SHP77 (cell line): ENCODE results near the gene ARHGEF28.

Experiments
- DNase-seq, 2 experiments: peaks; one replicate each; lab custom pipeline; 2025; lab: John Stamatoyannopoulos, UW

The ARHGEF28 gene

DNA sequence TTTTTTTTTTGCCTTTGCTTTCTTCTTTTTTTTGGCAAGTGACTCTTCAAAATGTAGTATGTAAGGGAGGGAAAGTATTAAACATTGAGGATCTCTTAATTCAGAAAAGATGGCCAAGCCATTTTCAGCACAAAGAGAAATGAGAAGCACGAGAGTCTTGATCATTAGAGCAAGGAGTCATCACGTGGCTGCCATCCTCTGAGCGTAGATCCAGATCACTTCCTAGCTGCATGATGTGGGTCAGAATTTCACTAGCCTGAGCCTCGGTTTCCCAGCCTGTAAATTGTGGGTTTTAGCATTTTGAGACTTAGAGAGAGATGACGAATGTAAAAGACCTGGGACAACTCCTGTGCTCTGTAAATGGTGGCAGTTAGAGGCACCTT lies 312.9 kb downstream of the ARHGEF28 start:
- DNase-seq, result no peak

DNA sequence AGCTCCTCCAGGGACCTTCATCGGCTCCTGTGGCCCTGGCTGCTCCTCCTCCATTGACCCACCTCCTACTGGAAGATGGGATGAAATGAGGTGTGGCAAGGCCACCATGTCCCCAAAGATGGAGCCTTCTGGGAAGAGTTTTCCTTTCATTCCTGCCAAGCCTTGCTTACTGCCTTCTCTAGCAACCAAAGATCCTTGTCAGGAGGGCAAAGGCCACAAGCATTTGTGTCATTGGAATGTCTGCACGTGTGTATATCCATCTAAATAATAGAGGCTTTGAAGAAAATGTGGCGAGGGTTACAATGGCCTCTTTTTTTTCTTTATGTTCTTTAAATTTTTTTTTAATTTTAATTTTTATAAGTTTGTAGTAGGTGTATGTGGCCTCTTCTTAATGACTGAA lies 313.6 kb downstream of the ARHGEF28 start:
- DNase-seq, result no peak

- no peak for DNase-seq
Measured at GRCh38 chr5:73940026-73940425, 314.0 kb downstream of the ARHGEF28 start.

DNA sequence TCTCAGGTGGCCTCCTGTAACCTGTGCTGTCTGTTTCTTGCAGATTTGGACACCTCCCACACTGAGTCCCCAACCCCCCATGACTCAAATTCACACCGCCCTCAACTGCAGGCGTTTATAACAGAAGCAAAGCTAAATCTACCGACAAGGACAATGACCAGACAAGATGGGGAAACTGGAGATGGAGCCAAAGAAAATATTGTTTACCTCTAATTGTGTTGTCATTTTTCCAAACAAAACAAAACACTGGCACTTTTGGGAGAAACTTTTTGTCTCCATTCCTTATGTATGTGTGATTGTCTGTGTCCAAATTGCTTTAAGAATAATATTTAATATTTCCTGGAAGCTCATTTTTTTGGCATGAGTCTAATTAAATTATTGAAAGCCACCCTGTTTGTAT lies 314.8 kb downstream of the ARHGEF28 start:
- no peak for DNase-seq

GRCh38 chr5:73942783-73943182 lies 316.8 kb downstream of the ARHGEF28 start:
- no peak for DNase-seq

DNA sequence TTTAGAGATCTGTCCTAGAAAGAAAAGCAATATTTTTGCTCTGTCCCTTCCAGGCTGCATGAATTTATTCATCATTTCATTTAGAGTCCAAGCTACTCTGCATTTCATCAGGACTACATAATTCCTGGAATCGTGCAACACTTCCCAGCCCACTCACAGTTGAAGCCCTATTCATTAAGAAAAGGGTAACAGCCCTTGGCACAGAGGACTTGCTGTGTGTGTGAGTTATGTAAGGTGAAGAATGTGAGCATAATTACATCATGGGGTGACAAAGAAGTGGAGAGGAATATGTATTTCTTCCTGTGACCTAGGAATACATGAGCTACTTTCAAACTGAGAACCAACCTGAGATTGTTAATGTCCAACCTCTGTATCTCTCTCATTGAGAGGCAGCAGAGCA lies 317.4 kb downstream of the ARHGEF28 start:
- no peak for DNase-seq

- no peak for DNase-seq
Measured at GRCh38 chr5:73944581-73944980, 318.6 kb downstream of the ARHGEF28 start.

DNA sequence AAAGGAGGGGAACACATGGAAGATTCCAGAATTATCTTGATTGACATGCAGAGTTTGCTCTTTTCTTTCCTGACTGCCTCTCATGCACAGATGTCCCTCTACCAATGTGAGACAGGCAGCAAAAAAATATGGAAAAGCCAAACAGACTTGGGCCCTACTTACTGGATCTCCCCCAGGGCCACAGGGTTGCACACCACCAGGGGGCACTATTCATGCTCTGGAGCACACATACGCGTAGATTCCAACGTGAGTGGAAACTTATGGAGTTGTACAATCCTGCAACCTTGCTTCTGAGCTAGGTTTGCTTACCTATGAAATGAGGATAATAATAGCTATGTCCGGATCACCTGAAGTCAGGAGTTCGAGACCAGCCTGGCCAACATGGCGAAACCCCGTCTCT lies 319.5 kb downstream of the ARHGEF28 start:
- DNase-seq, result no peak

GRCh38 chr5:73946278-73946677 lies 320.3 kb downstream of the ARHGEF28 start:
- DNase-seq, result no peak

DNA sequence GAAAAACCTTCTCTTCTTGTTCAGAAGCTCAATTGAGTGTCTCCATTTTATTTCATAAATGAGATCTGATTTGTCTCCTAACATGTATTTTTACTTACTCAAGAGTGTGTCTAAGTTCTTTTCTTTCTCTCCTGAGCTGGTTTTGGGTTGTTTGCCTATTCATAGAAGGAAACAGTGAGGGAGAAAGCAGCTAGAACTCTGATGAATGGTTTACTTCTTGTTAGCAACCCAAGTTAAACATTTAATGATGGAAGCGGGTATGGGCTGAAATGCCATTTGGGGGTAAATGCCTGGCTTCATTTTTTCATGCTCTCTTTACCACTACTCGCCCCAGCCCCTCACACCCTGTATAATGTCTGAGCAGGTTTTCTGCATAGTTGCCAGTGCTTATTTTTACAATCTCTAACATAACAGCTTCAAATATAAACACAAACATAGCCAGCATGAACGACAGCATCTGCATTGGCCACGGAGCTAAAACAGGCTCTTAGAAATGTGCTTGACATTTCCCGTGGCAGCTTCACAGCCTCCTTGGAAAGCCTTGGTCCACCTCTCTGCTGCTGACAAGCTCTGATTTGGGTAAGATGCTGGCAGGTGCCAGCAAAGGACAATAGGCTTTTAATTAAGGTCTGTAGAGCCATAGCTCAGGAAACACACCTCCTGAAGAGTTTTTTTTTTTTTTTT lies 321.1 kb downstream of the ARHGEF28 start:
- DNase-seq, result no peak

- DNase-seq, result no peak
Measured at GRCh38 chr5:73947906-73948640, 322.1 kb downstream of the ARHGEF28 start.

GRCh38 chr5:73948720-73949119 lies 322.7 kb downstream of the ARHGEF28 start:
- no peak for DNase-seq

DNA sequence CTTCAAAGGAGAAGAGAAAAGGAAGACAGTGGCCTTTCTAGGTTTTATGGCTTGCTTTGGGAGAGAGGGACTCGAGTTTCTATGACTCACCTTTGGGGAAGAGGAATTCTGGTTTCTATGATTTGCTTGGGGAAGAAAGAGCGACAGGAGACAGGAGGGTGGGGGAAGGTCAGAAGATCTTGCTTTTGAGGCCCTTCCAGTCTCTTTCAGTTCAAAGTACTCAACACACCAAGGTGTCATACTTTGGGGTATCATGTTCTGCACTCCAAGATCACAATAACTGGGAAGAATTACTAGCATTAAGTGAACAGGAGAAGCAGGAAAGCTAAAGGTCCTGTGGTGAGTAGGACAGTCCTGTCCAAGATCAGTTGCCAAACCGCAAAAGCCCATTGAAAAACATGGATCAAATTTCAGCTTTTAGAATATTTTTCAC lies 324.5 kb downstream of the ARHGEF28 start:
- DNase-seq, result no peak

DNA sequence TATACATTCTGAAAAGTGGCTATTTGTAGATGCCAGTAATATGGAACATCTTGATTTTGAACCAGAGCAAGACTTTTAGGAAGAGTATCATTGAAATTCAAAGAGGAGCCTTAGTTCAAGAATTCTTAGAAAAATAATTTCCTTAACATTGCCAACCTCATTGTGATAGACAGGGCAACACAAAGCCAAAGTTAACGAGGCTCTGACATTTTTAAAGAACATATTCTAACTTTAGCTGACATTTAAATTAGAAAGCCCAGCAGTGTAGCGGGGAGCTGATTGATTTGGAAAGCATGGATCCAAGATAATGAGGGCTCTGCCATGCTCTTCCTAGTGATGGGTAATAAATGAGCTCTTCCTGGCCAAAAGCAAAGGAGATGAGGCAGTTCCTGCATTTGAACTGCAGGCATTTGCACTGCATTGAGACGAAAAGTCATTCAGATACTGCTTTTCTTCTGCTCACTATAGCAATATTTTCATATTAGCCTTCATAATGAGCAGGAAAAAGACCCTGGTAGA lies 325.0 kb downstream of the ARHGEF28 start:
- no peak for DNase-seq

- no peak for DNase-seq
Measured at GRCh38 chr5:73952872-73953271, 326.9 kb downstream of the ARHGEF28 start.

- no peak for DNase-seq
Measured at GRCh38 chr5:73954381-73954780, 328.4 kb downstream of the ARHGEF28 start.

DNA sequence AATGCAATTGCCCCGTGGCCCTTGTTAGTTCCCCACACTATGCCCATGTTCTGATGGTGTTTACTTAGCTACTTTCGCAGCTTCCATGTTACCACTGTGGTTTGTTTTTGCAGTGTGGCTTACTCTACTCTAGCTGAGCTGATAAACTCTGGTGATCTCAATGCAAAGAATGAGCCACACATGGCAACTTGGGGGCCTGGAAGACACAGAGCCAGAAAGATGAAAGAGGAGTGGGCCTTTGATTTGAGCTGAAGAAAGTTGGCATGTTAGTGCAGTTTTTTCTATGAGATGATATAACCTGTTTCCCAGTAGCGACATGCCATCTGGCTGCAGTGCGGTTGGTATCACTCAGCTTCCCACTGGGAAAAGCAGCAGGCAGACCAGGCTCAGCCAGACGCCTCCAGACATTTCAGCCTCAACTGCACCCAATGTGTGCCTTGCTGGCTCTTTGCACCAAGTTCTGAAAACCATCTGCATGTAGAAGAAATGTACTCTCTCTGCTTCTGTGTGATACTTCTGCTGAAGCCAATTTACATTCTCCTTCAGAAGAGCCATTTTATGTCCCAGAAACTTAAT lies 329.4 kb downstream of the ARHGEF28 start:
- DNase-seq, result no peak

DNA sequence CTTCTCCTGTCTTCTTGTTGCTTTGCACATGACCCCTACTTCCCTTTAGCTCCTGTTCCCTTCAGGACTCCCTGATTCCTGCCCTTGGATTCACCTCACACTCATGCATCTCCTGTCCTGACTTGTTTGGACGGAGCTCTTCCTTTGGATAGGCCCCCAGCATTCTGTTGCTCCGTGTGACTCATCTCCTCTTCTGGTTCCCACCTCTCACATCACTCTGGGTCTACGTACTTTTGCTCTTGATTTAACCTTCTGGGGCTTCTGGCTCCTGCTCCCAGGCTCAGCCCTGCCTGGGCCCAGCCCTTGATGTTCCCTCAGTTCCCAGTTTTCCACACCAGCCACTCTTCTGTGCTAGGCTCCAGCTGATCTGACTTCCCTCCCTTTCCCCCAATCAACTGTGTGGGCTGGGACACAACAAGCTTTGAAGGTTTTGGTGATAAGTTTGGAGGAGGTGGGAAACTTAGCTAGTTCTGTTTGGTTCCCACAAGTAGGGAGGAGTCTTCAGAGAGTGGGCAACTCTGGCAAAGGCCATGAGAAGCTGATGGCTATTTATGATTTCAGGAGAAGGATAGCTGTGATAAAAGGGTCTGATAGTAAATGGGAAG lies 331.5 kb downstream of the ARHGEF28 start:
- no peak for DNase-seq

DNA sequence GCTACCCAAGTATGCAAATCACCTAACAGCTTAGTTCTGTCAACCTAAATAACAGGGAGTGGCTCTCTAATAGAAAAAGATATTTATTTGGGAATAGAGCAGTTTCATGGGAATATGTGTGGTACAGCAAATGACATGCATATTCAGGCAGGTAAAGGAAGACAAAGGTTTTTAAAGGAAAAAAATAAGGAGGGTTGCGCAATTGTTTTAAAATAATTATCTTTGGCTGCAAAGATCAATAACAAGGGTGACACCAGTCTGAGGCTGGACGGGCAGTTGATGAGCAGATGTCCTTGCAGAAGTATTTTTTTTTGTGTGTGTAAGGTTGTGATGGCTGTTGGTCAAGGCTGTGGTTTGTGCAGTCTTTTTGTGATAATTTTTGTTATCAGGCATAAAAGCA lies 332.0 kb downstream of the ARHGEF28 start:
- DNase-seq, result no peak

- no peak for DNase-seq
Measured at GRCh38 chr5:73960023-73960422, 334.0 kb downstream of the ARHGEF28 start.

DNA sequence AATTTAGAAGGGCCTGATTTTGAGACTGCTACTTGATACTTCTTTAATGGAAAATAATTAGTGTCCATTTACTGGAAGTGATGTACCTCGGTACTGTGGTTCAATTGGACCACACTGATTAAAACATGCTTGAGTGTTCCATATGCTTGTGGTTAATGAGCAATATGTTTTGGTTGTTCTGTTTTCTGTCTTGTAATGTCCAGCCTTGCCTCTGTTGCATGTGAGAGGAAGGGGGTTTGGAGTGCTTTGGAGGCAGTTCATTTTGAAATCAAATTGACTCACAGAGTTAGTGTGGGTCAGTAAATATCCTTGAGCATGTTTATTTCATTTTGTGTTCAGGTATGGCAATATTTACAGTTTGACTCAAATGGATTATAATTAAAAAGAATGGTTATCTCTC lies 334.4 kb downstream of the ARHGEF28 start:
- DNase-seq, result no peak

DNA sequence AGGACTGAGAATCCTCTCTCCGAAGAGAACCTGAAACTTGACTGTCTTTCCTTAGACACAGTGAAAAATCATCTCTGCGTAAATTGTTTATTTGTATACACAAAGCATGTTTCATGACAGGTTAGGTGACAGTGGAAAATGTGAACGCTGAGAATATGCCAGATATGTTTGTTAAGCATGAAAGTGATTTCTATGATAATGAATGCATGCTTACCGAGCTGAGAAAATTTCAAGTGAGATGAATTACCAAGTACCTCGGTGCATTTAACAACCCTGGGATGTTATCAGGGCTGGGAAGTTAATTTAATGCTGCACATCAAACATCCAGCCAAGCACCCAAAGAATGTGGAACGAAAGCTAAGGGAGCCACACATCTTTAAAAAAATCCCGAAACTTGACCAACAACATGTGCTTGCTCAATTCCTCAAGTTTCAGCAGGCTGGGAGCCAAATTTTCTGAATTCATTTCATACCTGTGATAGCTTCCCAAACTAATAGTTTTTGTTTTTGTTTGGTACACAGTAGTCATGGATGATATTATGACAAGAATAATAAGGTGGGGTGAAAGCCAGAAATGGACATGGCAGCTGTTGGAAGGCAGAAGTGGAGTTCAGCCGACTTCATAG lies 336.9 kb downstream of the ARHGEF28 start:
- no peak for DNase-seq
